AG04450 (cell line): ENCODE measurements around the gene GLIS1. TPM values are rescaled to one million over a fixed set of nuclear protein-coding genes. Genes with fewer than 3 reads are reported as not detected.

Source experiments
- CTCF ChIA-PET: fragments of 300-600, 350-600 bp; formaldehyde crosslinking; extraction: SDS; loops from one replicate; lab custom pipeline; 2022; ENCODE audit warnings: antibody characterized with exemption, inconsistent platforms; lab: Charles Lee
- POLR2A ChIA-PET: fragments of 350-600 bp; formaldehyde crosslinking; extraction: SDS; loops from one replicate; lab custom pipeline; 2021; ENCODE audit warnings: antibody characterized with exemption, inconsistent platforms; lab: Yijun Ruan, JAX
- DNase-seq: peaks from one replicate; pipeline ENCODE4 v3.0.0-alpha.2; 2011; ENCODE audit warnings: low read depth, low spot score
- H3K27ac ChIP-seq: one replicate; pipeline ENCODE4 v1.5.1; 2012; ENCODE audit warnings: low read depth, low read length, control low read depth
- H3K27me3 ChIP-seq: one replicate; pipeline ENCODE4 v1.6.0; 2012; ENCODE audit warnings: low read length; ENCODE audit not compliant: control insufficient read depth, insufficient read depth
- H3K4me3 ChIP-seq: 2 replicates; pipeline ENCODE4 v1.5.1; 2011; ENCODE audit warnings: mild to moderate bottlenecking, low read depth, low read length, control low read depth
- H3K9me3 ChIP-seq: 2 replicates; pipeline ENCODE4 v1.5.1; 2012; ENCODE audit warnings: low read length; ENCODE audit not compliant: control insufficient read depth, insufficient read depth
- polyA plus RNA-seq: library from polyadenylated mRNA; depleted of rRNA; stranded (reverse); fragments of >200 nt; gene quantifications from 2 replicates; pipeline ENCODE4 v1.2.3, GENCODE V29; 2011
- TF ChIP-seq, protein P1 (sequence below): IDR thresholded peaks from 2 replicates; pipeline ENCODE4 v1.5.1; 2011; ENCODE audit warnings: low read depth, low read length, control low read depth, inconsistent platforms

The GLIS1 gene
- polyA plus RNA-seq, 1 experiment, result 0.77 TPM

DNA sequence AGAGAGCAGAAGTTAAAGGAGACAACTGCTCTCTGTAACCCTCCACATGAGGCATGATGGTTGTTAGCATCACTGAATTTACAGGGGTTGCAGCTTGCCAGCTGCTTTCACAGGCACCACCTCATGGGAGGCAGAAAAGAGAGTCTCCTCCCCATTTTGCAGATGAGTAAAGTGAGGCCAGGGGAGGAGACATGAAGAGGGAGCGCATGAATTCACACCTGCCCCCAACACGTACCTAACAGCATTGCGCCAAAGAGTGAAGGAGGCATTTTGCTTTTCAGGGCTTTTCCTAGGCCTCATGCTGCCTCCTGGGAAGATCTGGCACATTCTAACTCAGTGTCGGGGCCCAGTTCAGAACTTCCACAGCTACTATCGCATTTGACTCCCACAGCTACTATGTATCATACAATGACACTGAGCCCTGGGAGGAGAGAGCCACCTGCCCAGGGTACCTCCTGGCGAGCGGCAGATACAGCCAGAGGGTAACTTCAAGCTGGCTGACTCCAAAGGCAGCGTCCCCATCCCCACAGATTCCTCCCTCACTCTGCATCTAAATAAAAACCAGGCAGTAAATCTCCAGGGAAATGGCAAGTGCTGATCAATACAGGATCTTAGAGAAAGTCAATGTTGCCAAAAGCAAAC, 34.0 kb downstream of the GLIS1 start:
- Histone ChIP-seq H3K27ac (no peak overlapping the region), H3K4me3 (no peak overlapping the region), H3K27me3 (no peaks in the 10 kb centered on the region), H3K9me3 (no peaks in the 10 kb centered on the region)
- ChIA-PET POLR2A (no interaction called here), CTCF (interaction anchor here (1.1 kb wide), 1 partner anchor 11 kb away, joined by 3 read pairs; no protein-coding TSS in a partner anchor)
- TF ChIP-seq, protein P1, sequence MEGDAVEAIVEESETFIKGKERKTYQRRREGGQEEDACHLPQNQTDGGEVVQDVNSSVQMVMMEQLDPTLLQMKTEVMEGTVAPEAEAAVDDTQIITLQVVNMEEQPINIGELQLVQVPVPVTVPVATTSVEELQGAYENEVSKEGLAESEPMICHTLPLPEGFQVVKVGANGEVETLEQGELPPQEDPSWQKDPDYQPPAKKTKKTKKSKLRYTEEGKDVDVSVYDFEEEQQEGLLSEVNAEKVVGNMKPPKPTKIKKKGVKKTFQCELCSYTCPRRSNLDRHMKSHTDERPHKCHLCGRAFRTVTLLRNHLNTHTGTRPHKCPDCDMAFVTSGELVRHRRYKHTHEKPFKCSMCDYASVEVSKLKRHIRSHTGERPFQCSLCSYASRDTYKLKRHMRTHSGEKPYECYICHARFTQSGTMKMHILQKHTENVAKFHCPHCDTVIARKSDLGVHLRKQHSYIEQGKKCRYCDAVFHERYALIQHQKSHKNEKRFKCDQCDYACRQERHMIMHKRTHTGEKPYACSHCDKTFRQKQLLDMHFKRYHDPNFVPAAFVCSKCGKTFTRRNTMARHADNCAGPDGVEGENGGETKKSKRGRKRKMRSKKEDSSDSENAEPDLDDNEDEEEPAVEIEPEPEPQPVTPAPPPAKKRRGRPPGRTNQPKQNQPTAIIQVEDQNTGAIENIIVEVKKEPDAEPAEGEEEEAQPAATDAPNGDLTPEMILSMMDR, result no peak
- DNase-seq, result no peak

GRCh38 chr1:53704304-53704703, 34.7 kb downstream of the GLIS1 start:
- no peaks in the 10 kb centered on the region for H3K27me3 ChIP-seq
- no peaks in the 10 kb centered on the region for H3K9me3 ChIP-seq
- no peak for DNase-seq
- TF ChIP-seq, protein P1, result no peak
- POLR2A ChIA-PET, result no interaction called here
- no peak overlapping the region for H3K4me3 ChIP-seq
- H3K27ac ChIP-seq, result no peak overlapping the region
- CTCF ChIA-PET, result no interaction called here

DNA sequence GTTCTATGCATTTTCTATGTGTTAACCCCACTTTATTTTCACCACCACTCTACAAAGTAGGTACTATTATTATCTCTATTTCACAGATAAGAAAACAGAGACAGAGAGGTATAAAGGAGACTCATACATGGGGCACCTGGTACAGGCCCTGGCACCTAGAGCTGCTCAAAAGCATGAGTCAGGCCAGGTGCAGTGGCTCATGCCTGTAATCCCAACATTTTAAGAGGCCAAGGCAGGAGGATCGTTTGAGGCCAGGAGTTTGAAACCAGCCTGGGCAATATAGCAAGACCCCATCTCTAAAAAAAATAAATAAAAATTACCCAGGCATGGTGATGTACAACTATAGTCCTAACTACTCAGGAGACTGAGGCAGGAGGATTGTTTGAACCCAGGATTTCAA, 35.8 kb downstream of the GLIS1 start:
- CTCF ChIA-PET, result no interaction called here
- no peaks in the 10 kb centered on the region for H3K27me3 ChIP-seq
- POLR2A ChIA-PET, result no interaction called here
- H3K4me3 ChIP-seq, result no peak overlapping the region
- TF ChIP-seq, protein P1, result no peak
- H3K9me3 ChIP-seq, result no peaks in the 10 kb centered on the region
- DNase-seq, result no peak
- H3K27ac ChIP-seq, result no peak overlapping the region

DNA sequence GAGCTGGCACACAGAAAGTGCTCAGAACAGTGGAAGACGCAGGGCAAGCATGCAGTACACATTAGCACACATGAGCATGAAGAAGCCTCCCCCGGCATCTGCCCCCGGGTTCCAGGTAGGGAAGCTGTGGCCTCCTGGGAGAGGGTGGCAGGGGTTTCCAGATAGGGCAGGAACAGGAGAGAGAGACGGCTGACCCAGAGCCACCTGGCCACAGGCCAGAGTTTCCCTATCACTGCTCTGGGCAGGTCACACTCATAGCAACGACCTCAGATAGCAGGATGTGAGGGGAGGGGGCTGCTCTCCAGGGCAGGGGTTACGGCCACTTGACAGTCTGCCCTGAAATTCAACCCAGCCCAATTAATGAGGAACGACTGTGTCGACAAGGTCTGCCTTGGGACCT, 36.6 kb downstream of the GLIS1 start:
- CTCF ChIA-PET, result interaction anchor here (1.2 to 1.8 kb wide), 2 partner anchors 14 to 51 kb away, joined by 3 to 4 read pairs; no protein-coding TSS in a partner anchor
- TF ChIP-seq, protein P1, result no peak
- no peak overlapping the region for H3K4me3 ChIP-seq
- DNase-seq, result no peak
- H3K27ac ChIP-seq, result no peak overlapping the region
- no peaks in the 10 kb centered on the region for H3K9me3 ChIP-seq
- POLR2A ChIA-PET, result no interaction called here
- H3K27me3 ChIP-seq, result no peaks in the 10 kb centered on the region

- no peaks in the 10 kb centered on the region for H3K9me3 ChIP-seq
- TF ChIP-seq, protein P1, result no peak
- POLR2A ChIA-PET, result no interaction called here
- CTCF ChIA-PET, result interaction anchor here (1.8 kb wide), 1 partner anchor 53 kb away, joined by 4 read pairs; no protein-coding TSS in a partner anchor
- no peak overlapping the region for H3K4me3 ChIP-seq
- H3K27me3 ChIP-seq, result no peaks in the 10 kb centered on the region
- no peak overlapping the region for H3K27ac ChIP-seq
- no peak for DNase-seq
Measured at GRCh38 chr1:53700776-53701175, 38.2 kb downstream of the GLIS1 start.
